HFFc6 (cell line): ENCODE measurements around the gene TUBGCP6. TPM values are rescaled to one million over a fixed set of nuclear protein-coding genes. Genes with fewer than 3 reads are reported as not detected.

Source experiments
- DNase-seq: peaks from one replicate; pipeline ENCODE4 v3.0.0-alpha.2; 2018
- H3K27ac Mint-ChIP-seq: 2 replicates; pipeline ENCODE4 v1.8.0; 2020; ENCODE audit warnings: mild to moderate bottlenecking, mixed read lengths
- H3K27me3 Mint-ChIP-seq: 2 replicates; pipeline ENCODE4 v1.8.0; 2021; ENCODE audit warnings: mild to moderate bottlenecking, moderate library complexity, mixed read lengths; ENCODE audit not compliant: insufficient read depth
- H3K36me3 Mint-ChIP-seq: 2 replicates; pipeline ENCODE4 v1.8.0; 2021; ENCODE audit warnings: low read depth, mixed read lengths
- H3K4me1 Mint-ChIP-seq: 2 replicates; pipeline ENCODE4 v1.8.0; 2020; ENCODE audit warnings: low read depth, mixed read lengths
- H3K4me3 Mint-ChIP-seq: 2 replicates; pipeline ENCODE4 v1.8.0; 2020; ENCODE audit warnings: mild to moderate bottlenecking, moderate library complexity, mixed read lengths
- H3K9me3 Mint-ChIP-seq: 2 replicates; pipeline ENCODE4 v1.8.0; 2020; ENCODE audit warnings: mild to moderate bottlenecking, mixed read lengths
- total RNA-seq, 6 experiments: library from RNA; stranded (reverse); fragmentation: NEBNext Ultra II Directional; extraction: Animal tissue kit (Norgen Biotek cat#: 25700); gene quantifications; 2 replicates in 1 of 6; 3 replicates in 5 of 6; pipeline ENCODE4 v1.2.3, GENCODE V29; 2021
- TF ChIP-seq, protein P1 (sequence below): fragments of 200-600 bp; sonication (generic); IDR thresholded peaks from 2 replicates; pipeline ENCODE4 v1.5.0; 2021; ENCODE audit warnings: antibody characterized with exemption, mild to moderate bottlenecking

Gene TUBGCP6
- total RNA-seq, 6 experiments from 2014 or later = 20.1 to 26.8 (median 21.7) TPM

DNA sequence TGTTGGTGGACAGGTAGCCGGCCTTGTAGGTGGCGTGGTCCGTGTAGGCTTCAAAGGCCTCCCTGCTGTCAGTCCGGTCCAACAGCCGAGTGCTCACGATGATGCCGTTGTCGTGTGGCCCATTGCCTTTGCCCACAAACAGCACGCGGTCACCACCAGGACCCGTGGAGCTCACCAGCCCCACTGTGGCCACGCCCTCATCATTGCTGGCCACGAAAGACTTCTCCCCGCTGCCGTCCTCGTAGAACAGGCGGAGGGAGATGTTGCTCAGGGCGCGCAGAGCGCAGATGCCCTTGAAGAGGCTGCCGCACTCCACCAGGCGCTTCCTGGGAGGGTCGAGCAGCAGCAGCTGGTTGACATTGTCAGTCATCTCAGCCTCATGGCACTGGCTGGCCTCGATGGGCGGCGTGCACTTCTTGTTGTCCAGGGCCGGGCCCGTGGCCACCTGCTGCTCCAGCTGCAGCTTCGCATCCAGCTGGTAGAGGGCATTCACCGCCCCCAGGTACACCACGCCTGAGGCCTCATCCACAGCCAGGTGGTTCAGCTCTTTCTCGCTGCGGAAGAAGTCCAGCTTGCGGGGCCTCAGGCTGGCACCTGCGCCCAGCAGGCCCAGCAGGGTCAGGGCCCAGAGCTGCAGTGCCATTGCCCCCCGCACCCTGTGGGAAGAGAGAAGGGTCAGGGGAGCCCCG lies 45.3 kb upstream of the TUBGCP6 start:
- Mint-ChIP-seq H3K9me3 (no peaks in the 10 kb centered on the region), H3K27me3 (peaks cover 11% of the 10 kb centered on the region), H3K4me1 (peaks cover 22% of the 10 kb centered on the region), H3K36me3 (peaks cover 5% of the 10 kb centered on the region; the same call in 1 of the 2 replicates), H3K27ac (no peak overlapping the region), H3K4me3 (no peak overlapping the region)
- DNase-seq = no peak
- TF ChIP-seq, protein P1, sequence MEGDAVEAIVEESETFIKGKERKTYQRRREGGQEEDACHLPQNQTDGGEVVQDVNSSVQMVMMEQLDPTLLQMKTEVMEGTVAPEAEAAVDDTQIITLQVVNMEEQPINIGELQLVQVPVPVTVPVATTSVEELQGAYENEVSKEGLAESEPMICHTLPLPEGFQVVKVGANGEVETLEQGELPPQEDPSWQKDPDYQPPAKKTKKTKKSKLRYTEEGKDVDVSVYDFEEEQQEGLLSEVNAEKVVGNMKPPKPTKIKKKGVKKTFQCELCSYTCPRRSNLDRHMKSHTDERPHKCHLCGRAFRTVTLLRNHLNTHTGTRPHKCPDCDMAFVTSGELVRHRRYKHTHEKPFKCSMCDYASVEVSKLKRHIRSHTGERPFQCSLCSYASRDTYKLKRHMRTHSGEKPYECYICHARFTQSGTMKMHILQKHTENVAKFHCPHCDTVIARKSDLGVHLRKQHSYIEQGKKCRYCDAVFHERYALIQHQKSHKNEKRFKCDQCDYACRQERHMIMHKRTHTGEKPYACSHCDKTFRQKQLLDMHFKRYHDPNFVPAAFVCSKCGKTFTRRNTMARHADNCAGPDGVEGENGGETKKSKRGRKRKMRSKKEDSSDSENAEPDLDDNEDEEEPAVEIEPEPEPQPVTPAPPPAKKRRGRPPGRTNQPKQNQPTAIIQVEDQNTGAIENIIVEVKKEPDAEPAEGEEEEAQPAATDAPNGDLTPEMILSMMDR = no peak

- Mint-ChIP-seq H3K27ac (no peak overlapping the region), H3K36me3 (peaks cover 8% of the 10 kb centered on the region; the same call in 1 of the 2 replicates), H3K4me1 (peaks cover 20% of the 10 kb centered on the region), H3K4me3 (no peak overlapping the region), H3K9me3 (no peaks in the 10 kb centered on the region), H3K27me3 (peaks cover 14% of the 10 kb centered on the region)
- no peak for DNase-seq
- TF ChIP-seq, protein P1 = no peak
Measured at GRCh38 chr22:50289151-50289941, 44.5 kb upstream of the TUBGCP6 start.

DNA sequence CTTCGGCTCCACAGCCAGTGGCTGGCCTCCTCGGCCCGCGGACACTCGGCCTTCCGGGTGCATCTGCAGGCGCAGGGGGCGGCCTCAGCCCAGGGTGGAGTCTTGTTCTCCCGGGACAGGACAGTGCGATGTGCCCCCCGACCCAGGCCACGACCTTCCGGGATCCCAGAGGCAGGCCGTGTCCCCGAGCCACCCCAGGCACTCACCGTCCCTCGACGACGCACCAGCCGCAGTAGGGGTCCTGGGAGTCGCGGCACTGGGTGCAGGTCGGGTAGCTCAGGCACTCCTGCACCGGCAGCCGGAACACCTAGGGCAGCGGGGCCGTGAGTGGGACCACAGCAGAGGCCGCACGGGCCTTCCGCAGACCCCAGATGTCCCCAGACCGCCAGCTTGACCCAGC lies 42.9 kb upstream of the TUBGCP6 start:
- H3K4me3 Mint-ChIP-seq = no peak overlapping the region
- peaks cover 9% of the 10 kb centered on the region for H3K4me1 Mint-ChIP-seq
- H3K27me3 Mint-ChIP-seq = peaks cover 14% of the 10 kb centered on the region
- DNase-seq = no peak
- H3K9me3 Mint-ChIP-seq = no peaks in the 10 kb centered on the region
- TF ChIP-seq, protein P1 = no peak
- peaks cover 7% of the 10 kb centered on the region; the same call in 1 of the 2 replicates for H3K36me3 Mint-ChIP-seq
- no peak overlapping the region for H3K27ac Mint-ChIP-seq

DNA sequence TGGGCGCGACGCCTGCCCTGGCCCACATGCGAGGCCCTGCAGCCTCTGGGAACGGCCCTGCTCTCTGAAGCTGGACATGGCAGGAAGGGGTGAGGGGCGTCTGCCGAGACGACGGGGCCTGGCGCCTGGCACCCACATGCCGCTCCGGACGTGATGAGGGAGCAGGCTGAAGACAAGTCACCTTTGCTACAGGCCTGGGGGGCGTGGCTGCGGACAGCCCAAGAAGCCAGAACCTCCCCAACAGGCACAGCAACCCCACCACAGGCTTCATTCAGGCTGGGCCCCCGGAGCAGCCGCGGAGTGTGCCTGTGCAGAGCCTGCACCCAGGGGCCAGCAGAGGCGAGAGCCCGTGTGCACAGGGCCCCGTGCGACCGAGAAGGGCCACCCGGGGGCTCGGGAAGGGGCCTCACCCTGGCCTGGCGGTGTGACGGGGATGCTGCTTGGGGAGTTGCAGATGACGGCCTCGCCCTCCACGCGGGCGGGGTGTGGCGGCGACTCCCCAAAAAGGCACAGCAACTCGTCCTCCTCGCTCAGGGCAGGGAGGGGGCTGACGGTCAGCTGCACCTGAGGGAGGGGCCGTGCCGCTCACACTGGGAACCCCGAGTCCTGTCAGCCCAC lies 42.0 kb upstream of the TUBGCP6 start:
- Mint-ChIP-seq H3K36me3 (0 out of 2 replicates have a peak, but pooled peaks cover 3% of the 10 kb centered on the region), H3K4me1 (peaks cover 5% of the 10 kb centered on the region; the same call in 1 of the 2 replicates), H3K27ac (no peak overlapping the region), H3K9me3 (no peaks in the 10 kb centered on the region), H3K27me3 (peaks cover 13% of the 10 kb centered on the region), H3K4me3 (no peak overlapping the region)
- TF ChIP-seq, protein P1 = no peak
- DNase-seq = no peak

GRCh38 chr22:50286275-50286674 lies 41.5 kb upstream of the TUBGCP6 start:
- peaks cover 13% of the 10 kb centered on the region for H3K27me3 Mint-ChIP-seq
- H3K9me3 Mint-ChIP-seq = no peaks in the 10 kb centered on the region
- peaks cover 5% of the 10 kb centered on the region; the same call in 1 of the 2 replicates for H3K4me1 Mint-ChIP-seq
- 0 out of 2 replicates have a peak, but pooled peaks cover 3% of the 10 kb centered on the region for H3K36me3 Mint-ChIP-seq
- no peak for DNase-seq
- H3K27ac Mint-ChIP-seq = no peak overlapping the region
- H3K4me3 Mint-ChIP-seq = no peak overlapping the region; the same call in 1 of the 2 replicates
- TF ChIP-seq, protein P1 = no peak
